ENCODE measurements around the gene FOXN3.

FOXN3 gene

GRCh38 chr14:89408907-89409700 is 7.9 kb downstream of the FOXN3 start:
- no peak for DNase-seq

GRCh38 chr14:89407856-89408255 is 9.2 kb downstream of the FOXN3 start:
- no peak for DNase-seq

- DNase-seq, result no peak
Observed at GRCh38 chr14:89406941-89407340, 10.1 kb downstream of the FOXN3 start.

- no peak for DNase-seq
Observed at GRCh38 chr14:89406361-89406760, 10.7 kb downstream of the FOXN3 start.

- no peak for DNase-seq
Observed at GRCh38 chr14:89405712-89406111, 11.3 kb downstream of the FOXN3 start.

GRCh38 chr14:89402363-89402762 is 14.7 kb downstream of the FOXN3 start:
- DNase-seq, result no peak

- peak; percentile 78 for DNase-seq
Observed at GRCh38 chr14:89401761-89402160, 15.3 kb downstream of the FOXN3 start.

GRCh38 chr14:89401241-89401640 is 15.8 kb downstream of the FOXN3 start:
- DNase-seq, result no peak

- no peak for DNase-seq
Observed at GRCh38 chr14:89400529-89400928, 16.5 kb downstream of the FOXN3 start.

GRCh38 chr14:89399594-89400068 is 17.4 kb downstream of the FOXN3 start:
- no peak for DNase-seq

GRCh38 chr14:89399157-89399556 is 17.9 kb downstream of the FOXN3 start:
- DNase-seq, result no peak

GRCh38 chr14:89397569-89398230 is 19.3 kb downstream of the FOXN3 start:
- DNase-seq, result no peak

- no peak for DNase-seq
Observed at GRCh38 chr14:89394972-89395371, 22.1 kb downstream of the FOXN3 start.

- DNase-seq, result no peak
Observed at GRCh38 chr14:89393222-89393745, 23.7 kb downstream of the FOXN3 start.

GRCh38 chr14:89392181-89392580 is 24.9 kb downstream of the FOXN3 start:
- DNase-seq, result no peak

GRCh38 chr14:89391556-89391955 is 25.5 kb downstream of the FOXN3 start:
- no peak for DNase-seq

- DNase-seq, result no peak
Observed at GRCh38 chr14:89391123-89391522, 25.9 kb downstream of the FOXN3 start.

- DNase-seq, result no peak
Observed at GRCh38 chr14:89388853-89389252, 28.2 kb downstream of the FOXN3 start.

- DNase-seq, result no peak
Observed at GRCh38 chr14:89387922-89388685, 28.9 kb downstream of the FOXN3 start.

- DNase-seq, result no peak
Observed at GRCh38 chr14:89386212-89386886, 30.7 kb downstream of the FOXN3 start.

GRCh38 chr14:89384636-89385035 is 32.4 kb downstream of the FOXN3 start:
- no peak for DNase-seq

GRCh38 chr14:89384023-89384422 is 33.0 kb downstream of the FOXN3 start:
- no peak for DNase-seq
